GM23338 (cell line): Measurements from ENCODE around the gene CBX2. TPM values are rescaled to one million over a fixed set of nuclear protein-coding genes. Genes with fewer than 3 reads are reported as not detected.

Experiments used
- ATAC-seq: fragments of 200-7000 bp; cut with Tn5 transposase; 3 replicates; pipeline ENCODE4 v1.9.1; 2020
- DNase-seq: peaks from one replicate; pipeline ENCODE4 v3.0.0-alpha.2; 2015; ENCODE audit warnings: low spot score
- H2AFZ ChIP-seq: fragments of 200-600 bp; sonication (generic); 2 replicates; pipeline ENCODE4 v1.8.0; 2016; ENCODE audit warnings: antibody characterized with exemption, mild to moderate bottlenecking, moderate library complexity
- H3F3A ChIP-seq: fragments of 200-600 bp; sonication (generic); replicated peaks from 2 replicates; pipeline ENCODE4 v1.8.0; 2017; ENCODE audit warnings: antibody characterized with exemption, mixed run types, low read depth
- H3K27ac ChIP-seq: fragments of 200-600 bp; sonication (generic); 2 replicates; pipeline ENCODE4 v1.6.1; 2016; ENCODE audit warnings: low read depth
- H3K27me3 ChIP-seq: fragments of 200-600 bp; sonication (generic); 2 replicates; pipeline ENCODE4 v1.8.0; 2016; ENCODE audit warnings: mild to moderate bottlenecking, mixed run types, moderate library complexity; ENCODE audit not compliant: insufficient read depth
- H3K36me3 ChIP-seq: fragments of 200-600 bp; sonication (generic); 2 replicates; pipeline ENCODE4 v1.8.0; 2016; ENCODE audit warnings: mild to moderate bottlenecking; ENCODE audit not compliant: insufficient read depth
- H3K4me1 ChIP-seq: fragments of 200-600 bp; sonication (generic); 2 replicates; pipeline ENCODE4 v1.8.0; 2016; ENCODE audit warnings: mild to moderate bottlenecking, moderate library complexity; ENCODE audit not compliant: insufficient read depth
- H3K4me2 ChIP-seq: fragments of 200-600 bp; sonication (generic); 2 replicates; pipeline ENCODE4 v1.7.1; 2017; ENCODE audit warnings: mixed run types
- H3K4me3 ChIP-seq: fragments of 200-600 bp; sonication (generic); 2 replicates; pipeline ENCODE4 v1.6.1; 2016; ENCODE audit warnings: mixed run types
- H3K79me2 ChIP-seq: fragments of 200-600 bp; sonication (generic); replicated peaks from 2 replicates; pipeline ENCODE4 v1.8.0; 2017; ENCODE audit warnings: mild to moderate bottlenecking; ENCODE audit not compliant: insufficient read depth
- H3K9me2 ChIP-seq: fragments of 200-600 bp; sonication (generic); 2 replicates; pipeline ENCODE4 v1.8.0; 2017; ENCODE audit not compliant: insufficient read depth
- H4K20me1 ChIP-seq: fragments of 200-600 bp; sonication (generic); replicated peaks from 2 replicates; pipeline ENCODE4 v1.8.0; 2017; ENCODE audit warnings: mild to moderate bottlenecking; ENCODE audit not compliant: insufficient read depth
- H3K27ac Mint-ChIP-seq: 2 replicates; pipeline ENCODE4 v1.8.0; 2020; ENCODE audit warnings: inconsistent platforms, mild to moderate bottlenecking, moderate library complexity, mixed read lengths
- H3K27me3 Mint-ChIP-seq: 3 replicates; pipeline ENCODE4 v1.8.0; 2022; ENCODE audit warnings: low read depth, mild to moderate bottlenecking, moderate library complexity, mixed read lengths, inconsistent platforms; ENCODE audit not compliant: insufficient read depth, poor library complexity
- H3K36me3 Mint-ChIP-seq: 3 replicates; pipeline ENCODE4 v1.8.0; 2021; ENCODE audit warnings: low read depth, mild to moderate bottlenecking, inconsistent platforms, moderate library complexity, mixed read lengths
- H3K4me1 Mint-ChIP-seq: 3 replicates; pipeline ENCODE4 v1.8.0; 2020; ENCODE audit warnings: mild to moderate bottlenecking, inconsistent platforms, mixed read lengths
- H3K4me3 Mint-ChIP-seq: 3 replicates; pipeline ENCODE4 v1.8.0; 2021; ENCODE audit warnings: moderate library complexity, mild to moderate bottlenecking, inconsistent platforms, mixed read lengths
- H3K9me3 Mint-ChIP-seq: 3 replicates; pipeline ENCODE4 v1.8.0; 2020; ENCODE audit warnings: moderate library complexity, mild to moderate bottlenecking, inconsistent platforms, mixed read lengths
- CREB1 ChIP-seq: fragments of 250-450 bp; sonication (Bioruptor Pico); IDR thresholded peaks from 2 replicates; pipeline ENCODE4 v1.5.0; 2020; ENCODE audit warnings: low read depth, mild to moderate bottlenecking, moderate library complexity
- CTCF ChIP-seq, 2 experiments: fragments of 200-600 bp in 1 of 2; sonication (generic) in 1 of 2; conservative IDR thresholded peaks; 2 replicates each; pipeline versions ENCODE4 v1.5.1 to v1.6.1; 2016 to 2017; ENCODE audit warnings: antibody characterized with exemption in 2 of 2, low read depth in 2 of 2, mild to moderate bottlenecking in 2 of 2, moderate library complexity in 1 of 2
- EZH2phosphoT487 ChIP-seq: fragments of 200-600 bp; sonication (generic); IDR thresholded peaks from one replicate; pipeline ENCODE4 v1.8.1; 2018; ENCODE audit warnings: antibody characterized with exemption; ENCODE audit not compliant: unreplicated experiment
- NANOG ChIP-seq: IDR thresholded peaks from 2 replicates; pipeline ENCODE4 v1.6.1; 2016; ENCODE audit warnings: antibody characterized with exemption, borderline replicate concordance
- REST ChIP-seq: IDR thresholded peaks from one replicate; pipeline ENCODE4 v1.6.1; 2018; ENCODE audit warnings: antibody characterized with exemption; ENCODE audit not compliant: unreplicated experiment
- STAT1 ChIP-seq: IDR thresholded peaks from one replicate; pipeline ENCODE4 v1.6.1; 2016; ENCODE audit warnings: antibody characterized with exemption; ENCODE audit not compliant: unreplicated experiment
- polyA plus RNA-seq: library from polyadenylated mRNA; unstranded; fragments of >200 nt; fragmentation: Nextera tagmentation; extraction: Ambion mirVana; gene quantifications from 2 replicates; pipeline ENCODE4 v1.2.1, GENCODE V29; 2016
- total RNA-seq: library from RNA; depleted of rRNA; stranded (reverse); fragments of >200 nt; shearing (Covaris generic); gene quantifications from 2 replicates; pipeline ENCODE4 v1.2.3, GENCODE V29; 2014

CBX2 gene
- total and polyA plus RNA-seq, 2 experiments from 2014 or later = 26.6 to 114 TPM

- no peaks in the 10 kb centered on the region for H3K4me1 ChIP-seq
- no peak overlapping the region for H3K27ac Mint-ChIP-seq
- no peaks in the 10 kb centered on the region for H3K36me3 Mint-ChIP-seq
Measured at GRCh38 chr17:79732254-79732653, 45.7 kb upstream of the CBX2 start.

More at GRCh38 chr17:79732254-79732653, 45.7 kb upstream of the CBX2 start:
- no peak overlapping the region for H3K4me3 ChIP-seq
- H3K4me2 ChIP-seq = no peak overlapping the region
- Mint-ChIP-seq H3K9me3 (no peaks in the 10 kb centered on the region), H3K4me1 (peaks cover 7% of the 10 kb centered on the region; the same call in 1 of the 3 replicates), H3K4me3 (no peak overlapping the region), H3K27me3 (peaks cover 14% of the 10 kb centered on the region)
- ATAC-seq (no peak), DNase-seq (no peak)
- H4K20me1 ChIP-seq = no peaks in the 10 kb centered on the region
- no peak overlapping the region for H2AFZ ChIP-seq
- no peak overlapping the region for H3K27ac ChIP-seq
- no peaks in the 10 kb centered on the region for H3K36me3 ChIP-seq
- H3K27me3 ChIP-seq = no peaks in the 10 kb centered on the region
- TF ChIP-seq EZH2phosphoT487 (no peak), STAT1 (no peak), CTCF (conservative IDR thresholded peaks at IDR 0.05; ENCODE audit: low read depth in 2 of 2) (no peak), REST (no peak), CREB1 (no peak), NANOG (no peak)
- no peaks in the 10 kb centered on the region for H3K79me2 ChIP-seq
- H3K9me2 ChIP-seq = no peaks in the 10 kb centered on the region
- no peaks in the 10 kb centered on the region for H3F3A ChIP-seq
